Subcutaneous adipose tissue (tissue), 4 donors: Measurements from ENCODE around the gene RRAS2. TPM values are rescaled to one million over a fixed set of nuclear protein-coding genes. Genes with fewer than 3 reads are reported as not detected.

Experiments
- CTCF ChIP-seq: fragments of 450-650 bp; IDR thresholded peaks from one replicate; pipeline ENCODE4 v1.5.1; 2016; ENCODE audit warnings: low read depth, mild to moderate bottlenecking, control low read depth, antibody characterized with exemption, moderate library complexity
- total RNA-seq, 4 donors: library from RNA; depleted of rRNA; stranded (reverse); fragments of >200 nt; gene quantifications; one replicate each; pipeline ENCODE4 v1.1.0, GENCODE V29; 2016

RRAS2 gene
- total RNA-seq, 4 donors from 2014 or later = 56.9 to 95.4 (median 64.6) TPM

DNA sequence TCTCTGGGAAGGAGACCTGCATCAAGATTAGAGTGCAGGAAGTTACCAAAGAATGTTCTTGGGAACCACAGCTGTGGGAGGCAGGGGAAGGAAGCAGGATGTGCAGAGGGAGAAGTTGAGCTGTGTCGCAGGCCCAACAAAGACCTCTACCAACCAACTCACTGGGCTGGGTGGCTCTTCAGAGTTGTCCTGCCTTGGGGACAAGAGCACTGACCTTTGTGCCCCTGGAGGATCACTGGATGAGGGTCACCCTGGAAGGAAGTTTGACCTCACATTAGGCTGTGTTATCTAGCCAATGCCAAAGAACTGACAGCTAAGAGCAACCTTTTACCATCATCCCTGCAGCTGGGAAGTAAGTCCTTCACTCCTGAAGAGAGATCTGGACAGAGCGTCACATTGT lies 130.6 kb downstream of the RRAS2 start:
- TF ChIP-seq CTCF = no peak

Other genes with a start within 250 kb of the RRAS2 start
- gene COPB1, start 140.6 kb upstream of the RRAS2 start, total RNA-seq = 100 to 1,000 TPM in 3 of 4 donors, 10 to 100 TPM in 1; 64.2 to 173 (median 123) TPM
- 100 to 1,000 TPM; 129 to 183 (median 145) TPM for gene PSMA1, start 161.2 kb upstream of the RRAS2 start, total RNA-seq